HG03095 (cell line): Measurements from ENCODE around the gene SOBP.
"Not testable (repeated sequence)": the region's sequence is repeated elsewhere in the genome, so short reads cannot be mapped to it uniquely, and the experiment has no call there.

Experiments used
- ATAC-seq: cut with Tn5 transposase; IDR thresholded peaks from one replicate; pipeline ENCODE4 v1.9.1; 2021; ENCODE audit warnings: moderate library complexity; ENCODE audit not compliant: unreplicated experiment

SOBP gene, protein sequence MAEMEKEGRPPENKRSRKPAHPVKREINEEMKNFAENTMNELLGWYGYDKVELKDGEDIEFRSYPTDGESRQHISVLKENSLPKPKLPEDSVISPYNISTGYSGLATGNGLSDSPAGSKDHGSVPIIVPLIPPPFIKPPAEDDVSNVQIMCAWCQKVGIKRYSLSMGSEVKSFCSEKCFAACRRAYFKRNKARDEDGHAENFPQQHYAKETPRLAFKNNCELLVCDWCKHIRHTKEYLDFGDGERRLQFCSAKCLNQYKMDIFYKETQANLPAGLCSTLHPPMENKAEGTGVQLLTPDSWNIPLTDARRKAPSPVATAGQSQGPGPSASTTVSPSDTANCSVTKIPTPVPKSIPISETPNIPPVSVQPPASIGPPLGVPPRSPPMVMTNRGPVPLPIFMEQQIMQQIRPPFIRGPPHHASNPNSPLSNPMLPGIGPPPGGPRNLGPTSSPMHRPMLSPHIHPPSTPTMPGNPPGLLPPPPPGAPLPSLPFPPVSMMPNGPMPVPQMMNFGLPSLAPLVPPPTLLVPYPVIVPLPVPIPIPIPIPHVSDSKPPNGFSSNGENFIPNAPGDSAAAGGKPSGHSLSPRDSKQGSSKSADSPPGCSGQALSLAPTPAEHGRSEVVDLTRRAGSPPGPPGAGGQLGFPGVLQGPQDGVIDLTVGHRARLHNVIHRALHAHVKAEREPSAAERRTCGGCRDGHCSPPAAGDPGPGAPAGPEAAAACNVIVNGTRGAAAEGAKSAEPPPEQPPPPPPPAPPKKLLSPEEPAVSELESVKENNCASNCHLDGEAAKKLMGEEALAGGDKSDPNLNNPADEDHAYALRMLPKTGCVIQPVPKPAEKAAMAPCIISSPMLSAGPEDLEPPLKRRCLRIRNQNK

GRCh38 chr6:107489636-107490565, at the start of gene SOBP:
Gene SOBP, plus strand, starts transcription at chr6:107490117. Its CDS starts 500 bp downstream, at chr6:107490617.
- no peak for ATAC-seq

DNA sequence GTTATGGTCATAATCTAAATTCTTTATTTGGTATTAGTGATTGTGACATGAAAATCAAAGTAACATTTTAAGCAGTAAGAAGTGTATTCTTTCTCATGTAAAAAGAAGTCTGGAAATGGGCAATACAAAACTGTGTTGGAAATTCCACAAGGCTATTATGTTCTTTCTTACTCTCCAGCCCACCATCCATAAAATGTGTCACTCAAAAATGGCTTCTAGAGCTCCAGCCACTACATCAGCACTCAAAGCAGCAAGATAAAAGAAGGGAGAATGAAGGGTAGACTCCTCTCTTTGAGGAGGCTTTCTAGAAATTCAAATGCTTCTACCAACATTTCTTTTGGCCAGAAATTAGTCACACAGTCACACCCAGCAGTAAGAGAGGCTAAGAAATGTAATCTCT, 49.0 kb upstream of the SOBP start:
- no peak for ATAC-seq

DNA sequence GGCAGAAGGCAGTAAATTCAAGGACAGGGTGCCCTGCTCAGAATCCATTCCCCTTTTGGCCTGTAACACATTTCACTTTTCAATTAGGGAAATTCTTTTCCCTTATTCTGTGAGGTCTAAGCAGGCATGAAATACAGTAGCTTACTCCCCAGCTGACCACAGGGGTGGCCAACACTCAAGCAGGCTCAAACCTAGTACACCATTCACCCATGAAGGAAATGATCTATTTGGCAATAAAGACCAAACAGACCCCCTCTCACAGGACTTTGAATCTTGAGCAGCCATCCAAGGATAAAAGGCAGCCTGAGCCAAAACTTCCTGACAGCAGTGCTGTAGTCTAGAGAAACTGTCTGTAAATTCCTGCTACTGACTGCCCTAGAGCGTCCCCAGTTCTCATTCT, 48.2 kb upstream of the SOBP start:
- no peak for ATAC-seq

GRCh38 chr6:107442938-107443607, 46.8 kb upstream of the SOBP start:
- ATAC-seq = no peak

DNA sequence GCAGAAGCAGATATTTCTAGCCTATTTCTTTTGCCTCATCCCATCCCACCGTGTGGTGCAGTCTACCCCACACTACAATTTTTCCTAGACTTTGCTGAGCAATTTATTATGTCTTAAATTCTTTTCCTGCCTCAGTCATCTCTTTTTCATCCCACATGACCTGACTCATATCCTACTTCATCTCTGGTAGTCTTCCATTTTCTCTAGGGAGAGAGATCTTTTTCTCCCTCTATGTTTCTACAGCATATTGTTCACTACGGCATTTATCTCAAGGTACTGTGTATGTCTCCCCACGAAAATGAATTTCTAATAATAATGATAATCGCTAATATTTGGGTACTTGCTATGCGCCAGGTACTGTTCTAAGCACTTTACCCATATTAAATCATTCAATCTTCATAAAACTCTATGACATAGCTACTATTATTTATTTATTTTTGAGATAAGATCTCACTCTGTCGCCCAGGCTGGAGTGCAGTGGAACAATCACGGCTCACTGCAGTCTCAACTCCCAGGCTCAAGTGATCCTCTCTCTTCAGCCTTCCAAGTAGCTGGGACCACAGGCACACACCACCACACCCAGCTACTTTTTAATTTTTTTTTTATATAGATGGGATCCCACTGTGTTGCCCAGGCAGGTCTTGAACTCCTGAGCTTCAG, 46.2 kb upstream of the SOBP start:
- no peak for ATAC-seq

GRCh38 chr6:107444277-107444676, 45.6 kb upstream of the SOBP start:
- ATAC-seq = no peak

- ATAC-seq = no peak
Observed at GRCh38 chr6:107447663-107448216, 42.2 kb upstream of the SOBP start.

- ATAC-seq = no peak
Observed at GRCh38 chr6:107448776-107449175, 41.1 kb upstream of the SOBP start.

- ATAC-seq = peak; percentile 17
Observed at GRCh38 chr6:107458672-107459282, 31.1 kb upstream of the SOBP start.

- peak; percentile 92 for ATAC-seq
Observed at GRCh38 chr6:107459283-107460082, 30.4 kb upstream of the SOBP start, which contains the start of gene PDSS2. Gene PDSS2, minus strand, starts transcription at chr6:107459564. Its CDS starts 279 bp downstream, at chr6:107459285.

- no peak for ATAC-seq
Observed at GRCh38 chr6:107460083-107460631, 29.8 kb upstream of the SOBP start.

GRCh38 chr6:107466062-107466461, 23.9 kb upstream of the SOBP start:
- no peak for ATAC-seq

DNA sequence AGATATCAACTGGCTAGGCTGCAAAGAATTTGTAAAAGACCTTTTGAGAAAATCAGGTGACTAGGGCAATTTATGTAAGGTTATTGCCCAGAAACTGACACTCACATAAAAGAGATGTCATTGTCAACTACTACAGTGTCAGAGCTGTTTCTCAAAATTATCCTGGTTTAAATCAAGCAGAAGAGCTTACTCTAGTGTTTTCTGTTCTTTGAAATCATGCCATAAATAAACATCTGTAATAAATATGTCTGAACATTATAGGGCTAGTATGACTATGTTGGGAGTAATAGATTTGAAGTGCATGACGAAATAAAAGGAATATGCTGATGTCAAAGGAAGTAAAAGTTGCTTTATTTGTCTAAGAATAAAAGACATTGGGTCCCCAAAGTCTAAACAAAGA, 19.6 kb upstream of the SOBP start:
- ATAC-seq = no peak

DNA sequence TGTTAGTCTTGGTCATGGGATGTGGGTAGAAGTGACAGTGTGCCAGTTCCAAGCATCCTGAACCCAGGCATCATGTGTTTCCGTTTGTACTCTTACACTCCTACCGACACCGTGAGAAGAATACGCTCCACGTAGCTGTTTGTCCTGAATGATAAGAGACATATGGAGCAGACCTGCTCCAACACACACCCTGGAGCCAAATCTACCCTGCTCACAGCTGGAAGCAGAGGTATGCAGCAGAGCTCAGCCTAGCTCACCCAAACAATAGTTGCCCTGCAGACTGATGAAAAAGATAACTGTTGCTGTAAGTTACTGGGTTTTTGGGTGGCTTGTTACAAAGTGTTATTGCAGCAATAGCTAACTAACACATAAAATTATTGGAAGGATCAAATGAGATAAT, 16.3 kb upstream of the SOBP start:
- no peak for ATAC-seq

DNA sequence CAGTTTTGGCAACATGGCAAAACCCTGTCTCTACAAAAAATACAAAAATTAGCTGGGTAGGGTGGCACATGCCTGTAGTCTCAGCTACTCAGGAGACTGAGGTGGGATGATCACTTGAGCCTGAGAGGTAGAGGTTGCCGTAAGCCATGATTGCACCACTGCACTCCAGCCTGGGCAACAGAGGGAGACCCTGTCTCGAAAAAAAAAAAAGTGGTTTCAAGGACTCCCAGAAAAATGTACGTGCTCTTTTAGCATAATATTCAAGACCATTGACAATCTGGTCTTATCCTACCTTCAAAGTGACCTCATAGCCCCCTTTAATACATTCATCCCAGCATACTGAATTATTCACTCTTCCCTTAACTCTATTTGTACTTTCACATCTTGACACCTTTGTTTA, 14.6 kb upstream of the SOBP start:
- not testable (repeated sequence) for ATAC-seq

GRCh38 chr6:107475826-107476225, 14.1 kb upstream of the SOBP start:
- not testable (repeated sequence) for ATAC-seq

DNA sequence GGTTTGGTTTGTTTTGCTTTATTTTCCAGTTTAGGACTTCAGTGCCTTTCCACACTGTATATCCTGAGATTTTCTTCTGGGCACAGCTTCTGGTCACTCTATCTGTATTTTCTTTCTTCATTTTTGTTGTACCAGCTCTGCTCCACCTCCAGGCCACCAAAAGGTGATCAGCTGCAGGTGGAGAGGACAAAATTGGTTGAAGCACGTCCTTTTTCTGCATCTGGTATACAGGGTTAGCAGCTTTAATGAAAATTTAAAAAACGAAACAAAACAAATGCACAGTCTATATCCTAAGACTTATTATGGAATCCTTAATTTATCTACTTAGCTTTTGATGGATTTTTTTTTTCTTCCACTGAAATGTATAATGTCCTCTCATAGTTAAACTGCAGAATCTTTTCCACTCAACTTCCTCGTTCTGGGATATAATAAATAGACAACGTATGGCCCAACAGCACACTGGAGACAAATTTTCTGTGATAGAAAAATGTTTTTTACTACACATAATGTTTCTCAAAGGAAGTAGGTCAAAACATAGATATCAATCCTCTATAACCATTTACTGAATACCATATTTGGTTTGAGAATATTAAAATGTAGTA, 10.7 kb upstream of the SOBP start:
- no peak for ATAC-seq
